SK-N-SH (cell line): ENCODE measurements around the gene STAT6. TPM values are rescaled to one million over a fixed set of nuclear protein-coding genes. Genes with fewer than 3 reads are reported as not detected.

Experiments used
- CTCF ChIA-PET: fragments of 300-600, 350-600 bp; formaldehyde crosslinking; extraction: SDS; loops from one replicate; lab custom pipeline; 2021; lab: Yijun Ruan, JAX
- POLR2A ChIA-PET: fragments of 350-600 bp; sonication (Branson Sonifier 250); formaldehyde crosslinking; extraction: SDS; loops from one replicate; lab custom pipeline; 2020; ENCODE audit warnings: antibody characterized with exemption, inconsistent platforms; lab: Yijun Ruan, JAX
- DNase-seq: peaks from one replicate; pipeline ENCODE4 v3.0.0; 2012
- H2AFZ ChIP-seq: fragments of 200-600 bp; sonication (generic); 2 replicates; pipeline ENCODE4 v1.8.1; 2016; ENCODE audit warnings: antibody characterized with exemption, mild to moderate bottlenecking, low read depth
- H3F3A ChIP-seq: fragments of 200-600 bp; sonication (generic); replicated peaks from 2 replicates; pipeline ENCODE3; 2016; ENCODE audit warnings: antibody characterized with exemption, mild to moderate bottlenecking; ENCODE audit not compliant: insufficient read depth
- H3K27ac ChIP-seq, 2 experiments: fragments of 200-500 bp in 1 of 2; fragments of 200-600 bp in 1 of 2; sonication (Bioruptor generic) in 1 of 2; sonication (generic), shearing (Covaris generic) in 1 of 2; 2 replicates each; pipeline versions ENCODE4 v1.5.1 to v1.6.1; 2014 to 2016; ENCODE audit warnings: low read depth in 2 of 2, inconsistent platforms in 1 of 2, low read length in 1 of 2, mild to moderate bottlenecking in 1 of 2, mixed read lengths in 1 of 2
- H3K27me3 ChIP-seq: fragments of 200-600 bp; sonication (generic), shearing (Covaris generic); 2 replicates; pipeline ENCODE4 v1.6.1; 2016; ENCODE audit warnings: mixed run types; ENCODE audit not compliant: insufficient read depth
- H3K36me3 ChIP-seq, 2 experiments: fragments of 200-500 bp in 1 of 2; fragments of 200-600 bp in 1 of 2; sonication (Bioruptor generic) in 1 of 2; sonication (generic) in 1 of 2; replicated peaks in 1 of 2; 2 replicates each; pipeline versions ENCODE3 to v1.5.1; 2014 to 2016; ENCODE audit warnings: low read length in 1 of 2, mild to moderate bottlenecking in 1 of 2; ENCODE audit not compliant: insufficient read depth in 2 of 2, control insufficient read depth in 1 of 2
- H3K4me1 ChIP-seq, 2 experiments: fragments of 200-500 bp in 1 of 2; fragments of 200-600 bp in 1 of 2; sonication (Bioruptor generic) in 1 of 2; sonication (generic), shearing (Covaris generic) in 1 of 2; 2 replicates each; pipeline versions ENCODE4 v1.5.1 to v1.6.1; 2014 to 2016; ENCODE audit warnings: low read depth in 1 of 2, low read length in 1 of 2, mixed run types in 1 of 2; ENCODE audit not compliant: insufficient read depth in 2 of 2, control insufficient read depth in 1 of 2
- H3K4me2 ChIP-seq: fragments of 200-600 bp; sonication (generic), shearing (Covaris generic); 2 replicates; pipeline ENCODE4 v1.6.1; 2017; ENCODE audit warnings: mixed run types
- H3K4me3 ChIP-seq, 2 experiments: fragments of 200-500 bp in 1 of 2; fragments of 200-600 bp in 1 of 2; sonication (Bioruptor generic) in 1 of 2; sonication (generic), shearing (Covaris generic) in 1 of 2; 2 replicates each; pipeline versions ENCODE4 v1.5.1 to v1.8.1; 2014 to 2016; ENCODE audit warnings: low read depth in 2 of 2, inconsistent platforms in 1 of 2, low read length in 1 of 2, mild to moderate bottlenecking in 1 of 2, mixed read lengths in 1 of 2, moderate library complexity in 1 of 2
- H3K79me2 ChIP-seq: fragments of 200-600 bp; sonication (generic); 2 replicates; pipeline ENCODE4 v1.8.1; 2017; ENCODE audit warnings: mild to moderate bottlenecking; ENCODE audit not compliant: insufficient read depth
- H3K9ac ChIP-seq: fragments of 200-600 bp; sonication (generic); 2 replicates; pipeline ENCODE4 v1.6.1; 2017; ENCODE audit warnings: mixed run types
- H3K9me2 ChIP-seq: fragments of 200-600 bp; sonication (generic); 2 replicates; pipeline ENCODE4 v1.6.1; 2017; ENCODE audit warnings: mixed run types
- H3K9me3 ChIP-seq: fragments of 200-600 bp; sonication (generic); 2 replicates; pipeline ENCODE4 v1.6.1; 2017; ENCODE audit warnings: mixed run types, mild to moderate bottlenecking, moderate library complexity
- H4K20me1 ChIP-seq: fragments of 200-600 bp; sonication (generic); 2 replicates; pipeline ENCODE4 v1.6.1; 2017; ENCODE audit warnings: mild to moderate bottlenecking, mixed run types; ENCODE audit not compliant: insufficient read depth
- CTCF ChIP-seq: fragments of 200-600 bp; sonication (generic); IDR thresholded peaks from 2 replicates; pipeline ENCODE4 v1.6.1; 2017; ENCODE audit warnings: antibody characterized with exemption, mild to moderate bottlenecking, moderate library complexity
- FOSL2 ChIP-seq: IDR thresholded peaks from 2 replicates; pipeline ENCODE4 v1.4.0; 2012; ENCODE audit warnings: low read depth, mild to moderate bottlenecking, moderate library complexity, borderline replicate concordance
- MAX ChIP-seq: IDR thresholded peaks from 2 replicates; pipeline ENCODE4 v1.4.0; 2012; ENCODE audit warnings: low read depth
- MXI1 ChIP-seq: IDR thresholded peaks from 2 replicates; pipeline ENCODE4 v1.6.1; 2012; ENCODE audit warnings: mild to moderate bottlenecking, low read depth, low read length, improper control_type of control experiment
- RAD21 ChIP-seq: IDR thresholded peaks from 2 replicates; pipeline ENCODE4 v1.6.1; 2012; ENCODE audit warnings: mild to moderate bottlenecking, low read length
- SIN3A ChIP-seq: IDR thresholded peaks from 2 replicates; pipeline ENCODE4 v1.6.1; 2012; ENCODE audit warnings: low read depth, mild to moderate bottlenecking, low read length, moderate library complexity, borderline replicate concordance
- TEAD4 ChIP-seq: IDR thresholded peaks from 2 replicates; pipeline ENCODE4 v1.4.0; 2012; ENCODE audit warnings: mild to moderate bottlenecking, borderline replicate concordance; ENCODE audit not compliant: insufficient read depth
- USF1 ChIP-seq: IDR thresholded peaks from 2 replicates; pipeline ENCODE4 v1.4.0; 2012; ENCODE audit warnings: low read depth, borderline replicate concordance
- WGBS: methylation state at CpG from one replicate; pipeline ENCODE4 v1.1.6; 2017; ENCODE audit warnings: low lambda C conversion rate; 5-methylcytosine and 5-hydroxymethylcytosine counted together
- polyA plus RNA-seq, 3 experiments: library from polyadenylated mRNA; depleted of rRNA; stranded (reverse); fragments of >200 nt; gene quantifications; 2 replicates each; pipeline ENCODE4 v1.2.3, GENCODE V29; 2012

The STAT6 gene
- polyA plus RNA-seq, 1 of the 3 experiments (the other 2 are of a cell fraction) = 0.15 TPM

GRCh38 chr12:57087010-57087690 lies 24.0 kb downstream of the STAT6 start:
- peak overlapping the region; percentile 96 to 98 for H3K27ac ChIP-seq
- TF ChIP-seq USF1 = peak; percentile 8; the same call in 1 of the 2 replicates
- TF ChIP-seq MAX = peak; percentile 76
- 0 out of 2 replicates have a peak, but pooled peaks have one; percentile 33 for TF ChIP-seq SIN3A
- TF ChIP-seq FOSL2 = no peak
- no peak for TF ChIP-seq TEAD4
- TF ChIP-seq MXI1 = 0 out of 2 replicates have a peak, but pooled peaks have one; percentile 11
- TF ChIP-seq, all 33 proteins: peak for 4
- Histone ChIP-seq H3K36me3 (peaks cover 12 to 14% of the 10 kb centered on the region in 2 experiments), H3K4me3 (peak overlapping the region; percentile 73 to 82), H3F3A (peaks cover 38% of the 10 kb centered on the region), H3K9ac (peak overlapping the region; percentile 86), H3K9me3 (no peaks in the 10 kb centered on the region), H3K4me2 (peak overlapping the region; percentile 92), H3K9me2 (no peaks in the 10 kb centered on the region), H3K79me2 (peaks cover 31% of the 10 kb centered on the region), H4K20me1 (peaks cover 19% of the 10 kb centered on the region), H2AFZ (peak overlapping the region; percentile 72), H3K4me1 (peaks cover 22 to 23% of the 10 kb centered on the region in 2 experiments; a peak in 2 of 4 replicates), H3K27me3 (no peaks in the 10 kb centered on the region)
- ChIA-PET POLR2A (interaction anchor here (1.5 kb wide), 1 partner anchor 8 kb away, joined by 5 read pairs; the partner anchor contains the start of gene NEMP1), CTCF (interaction anchor here (0.6 to 23.2 kb wide), 10 partner anchors 12 to 820 kb away, joined by 3 to 339 read pairs (median 4); partner anchors contain the start of genes LRP1, NEMP1 and STAT6)
- peak; percentile 75 for DNase-seq
- WGBS = 2% methylated on average over 32 of the region's 52 CpGs

- no peaks in the 10 kb centered on the region for H3K27me3 ChIP-seq
- ChIA-PET CTCF (interaction anchor here (0.6 to 23.2 kb wide), 9 partner anchors 12 to 399 kb away, joined by 3 to 339 read pairs (median 4); partner anchors contain the start of genes LRP1, NEMP1 and STAT6), POLR2A (interaction anchor here (1.5 kb wide), 1 partner anchor 8 kb away, joined by 5 read pairs; the partner anchor contains the start of gene NEMP1)
- H3K4me3 ChIP-seq = peak overlapping the region; percentile 73 to 82
- peak overlapping the region; percentile 96 to 98 for H3K27ac ChIP-seq
- 1% methylated on average over 14 of the region's 14 CpGs for WGBS
- H3K79me2 ChIP-seq = peaks cover 25% of the 10 kb centered on the region
- H3K9me3 ChIP-seq = no peaks in the 10 kb centered on the region
- peaks cover 13% of the 10 kb centered on the region for H4K20me1 ChIP-seq
- peaks cover 22 to 23% of the 10 kb centered on the region in 2 experiments; a peak in 2 of 4 replicates for H3K4me1 ChIP-seq
- H3K36me3 ChIP-seq = peaks cover 8 to 9% of the 10 kb centered on the region in 2 experiments
- H3K9ac ChIP-seq = peak overlapping the region; percentile 86
- TF ChIP-seq MXI1 (0 out of 2 replicates have a peak, but pooled peaks have one; percentile 9), CTCF (peak; percentile 66), RAD21 (no peak; the same call in 1 of the 2 replicates)
- H2AFZ ChIP-seq = peak overlapping the region; percentile 56
- H3K9me2 ChIP-seq = no peaks in the 10 kb centered on the region
- peaks cover 38% of the 10 kb centered on the region for H3F3A ChIP-seq
- DNase-seq = peak; percentile 72
- H3K4me2 ChIP-seq = peak overlapping the region; percentile 92
These were observed 24.6 kb downstream of the STAT6 start for GRCh38 chr12:57086493-57087009.
